Activated naive CD4-positive, alpha-beta T cell treated with anti-CD3 and anti-CD28 coated beads, Interleukin-2, amount 10 ng/mL, durations not matched to agents 7 days and 5 days (primary cell): Measurements from ENCODE around the gene ERVW-1.
"Not testable (repeated sequence)": the region's sequence is repeated elsewhere in the genome, so short reads cannot be mapped to it uniquely, and the experiment has no call there.

ENCODE experiments used
- CTCF ChIA-PET: fragments of 350-600 bp; sonication (Branson Sonifier 250); formaldehyde crosslinking; loops from one replicate; lab custom pipeline; 2021; ENCODE audit warnings: antibody characterized with exemption; lab: Charles Lee
- DNase-seq: peaks from one replicate; pipeline ENCODE4 v3.0.0-alpha.2; 2020
- H3K27ac Mint-ChIP-seq: one replicate; pipeline ENCODE4 v1.8.0; 2021; ENCODE audit warnings: mild to moderate bottlenecking, moderate library complexity, mixed read lengths
- H3K27me3 Mint-ChIP-seq: one replicate; pipeline ENCODE4 v1.8.0; 2021; ENCODE audit warnings: mild to moderate bottlenecking, mixed read lengths
- H3K36me3 Mint-ChIP-seq: one replicate; pipeline ENCODE4 v1.8.0; 2021; ENCODE audit warnings: mixed read lengths
- H3K4me1 Mint-ChIP-seq: one replicate; pipeline ENCODE4 v1.8.0; 2021; ENCODE audit warnings: mixed read lengths
- H3K4me3 Mint-ChIP-seq: one replicate; pipeline ENCODE4 v1.8.0; 2021; ENCODE audit warnings: mild to moderate bottlenecking, moderate library complexity, mixed read lengths
- H3K9me3 Mint-ChIP-seq: one replicate; pipeline ENCODE4 v1.8.0; 2021; ENCODE audit warnings: mixed read lengths

The ERVW-1 gene

GRCh38 chr7:92460109-92460508, 17.6 kb downstream of the ERVW-1 start:
- no peaks in the 10 kb centered on the region for H3K27me3 Mint-ChIP-seq
- no peak for DNase-seq
- no peak overlapping the region for H3K27ac Mint-ChIP-seq
- H3K9me3 Mint-ChIP-seq, result no peaks in the 10 kb centered on the region
- CTCF ChIA-PET, result interaction anchor here (0.6 to 3.1 kb wide), 6 partner anchors 10 to 629 kb away, joined by 3 to 11 read pairs (median 4); partner anchors contain the start of gene GATAD1
- H3K4me3 Mint-ChIP-seq, result no peak overlapping the region
- peaks cover 8% of the 10 kb centered on the region for H3K36me3 Mint-ChIP-seq
- H3K4me1 Mint-ChIP-seq, result no peaks in the 10 kb centered on the region

DNA sequence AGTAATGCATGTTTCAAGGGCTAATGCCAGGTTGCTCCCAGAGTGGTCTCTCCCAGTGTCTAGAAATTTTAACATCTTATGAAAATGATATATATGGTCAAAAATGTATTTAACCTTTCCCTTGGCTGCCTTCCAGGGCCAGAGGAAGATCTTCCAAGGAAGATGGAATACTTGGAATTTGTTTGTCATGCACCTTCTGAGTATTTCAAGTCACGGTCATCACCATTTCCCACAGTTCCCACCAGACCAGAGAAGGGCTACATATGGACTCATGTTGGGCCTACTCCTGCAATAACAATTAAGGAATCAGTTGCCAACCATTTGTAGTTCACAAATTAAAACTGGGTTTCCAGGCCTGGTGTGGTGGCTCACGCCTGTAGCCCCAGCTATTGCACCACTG, 21.5 kb downstream of the ERVW-1 start:
- H3K4me3 Mint-ChIP-seq, result no peak overlapping the region
- no peaks in the 10 kb centered on the region for H3K9me3 Mint-ChIP-seq
- H3K27me3 Mint-ChIP-seq, result no peaks in the 10 kb centered on the region
- no peak for DNase-seq
- peaks cover 14% of the 10 kb centered on the region for H3K36me3 Mint-ChIP-seq
- no peaks in the 10 kb centered on the region for H3K4me1 Mint-ChIP-seq
- H3K27ac Mint-ChIP-seq, result no peak overlapping the region
- CTCF ChIA-PET, result no interaction called here

DNA sequence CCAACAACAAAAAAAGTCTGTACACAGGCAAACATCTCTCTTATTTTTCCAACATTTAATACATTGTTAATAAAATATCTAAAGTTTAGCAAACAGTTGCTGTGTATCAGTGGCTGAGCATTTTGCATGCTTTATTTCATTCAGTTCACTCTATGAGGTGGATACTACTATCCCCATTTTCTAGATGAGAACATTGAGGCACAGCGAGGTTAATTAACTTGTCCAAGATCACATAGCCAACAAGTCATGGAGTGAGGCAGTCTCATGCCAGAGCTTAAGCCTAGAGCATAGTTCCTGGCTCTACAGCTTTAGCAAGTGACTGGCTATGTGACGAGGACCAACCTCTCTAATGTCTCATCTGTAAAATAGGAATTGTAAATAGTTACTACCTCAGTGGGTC, 26.1 kb downstream of the ERVW-1 start:
- DNase-seq, result no peak
- Mint-ChIP-seq H3K36me3 (peaks cover 23% of the 10 kb centered on the region), H3K9me3 (no peaks in the 10 kb centered on the region), H3K27ac (no peak overlapping the region), H3K27me3 (no peaks in the 10 kb centered on the region), H3K4me1 (peaks cover 12% of the 10 kb centered on the region), H3K4me3 (no peak overlapping the region)
- CTCF ChIA-PET, result interaction anchor here (1.0 to 1.6 kb wide), 2 partner anchors 10 to 28 kb away, joined by 3 to 5 read pairs; no protein-coding TSS in a partner anchor

GRCh38 chr7:92448205-92448747, 29.5 kb downstream of the ERVW-1 start:
- CTCF ChIA-PET, result interaction anchor here (0.8 to 4.3 kb wide), 10 partner anchors 13 to 619 kb away, joined by 3 to 63 read pairs (median 4); partner anchors contain the start of genes AKAP9, ANKIB1, KRIT1 and MTERF1
- H3K36me3 Mint-ChIP-seq, result peaks cover 10% of the 10 kb centered on the region
- H3K4me1 Mint-ChIP-seq, result peaks cover 16% of the 10 kb centered on the region
- DNase-seq, result peak; percentile 75
- no peaks in the 10 kb centered on the region for H3K9me3 Mint-ChIP-seq
- peak overlapping the region; percentile 84 for H3K27ac Mint-ChIP-seq
- peak overlapping the region; percentile 82 for H3K4me3 Mint-ChIP-seq
- no peaks in the 10 kb centered on the region for H3K27me3 Mint-ChIP-seq

- H3K4me1 Mint-ChIP-seq, result peaks cover 16% of the 10 kb centered on the region
- peak within 1 kb of the TSS; percentile 94 for H3K27ac Mint-ChIP-seq
- DNase-seq, result peak; percentile 85
- H3K27me3 Mint-ChIP-seq, result no peaks in the 10 kb centered on the region
- H3K9me3 Mint-ChIP-seq, result no peaks in the 10 kb centered on the region
- CTCF ChIA-PET, result interaction anchor here (0.7 to 4.3 kb wide), 18 partner anchors 9 to 618 kb away, joined by 3 to 63 read pairs (median 4); partner anchors contain the start of genes AKAP9, ANKIB1, CYP51A1 and KRIT1
- peaks cover 10% of the 10 kb centered on the region for H3K36me3 Mint-ChIP-seq
- H3K4me3 Mint-ChIP-seq, result peak within 1 kb of the TSS; percentile 83
Observed at GRCh38 chr7:92447345-92448204, 30.2 kb downstream of the ERVW-1 start, which contains the start of gene GATAD1. Gene GATAD1 (plus strand): TSS chr7:92447482. CDS start chr7:92447730, 248 bp downstream.

GRCh38 chr7:92446869-92447344, 30.8 kb downstream of the ERVW-1 start:
- H3K4me1 Mint-ChIP-seq, result peaks cover 16% of the 10 kb centered on the region
- H3K27ac Mint-ChIP-seq, result peak overlapping the region; percentile 94
- no peaks in the 10 kb centered on the region for H3K9me3 Mint-ChIP-seq
- DNase-seq, result no peak
- CTCF ChIA-PET, result interaction anchor here (0.7 to 4.3 kb wide), 18 partner anchors 9 to 617 kb away, joined by 3 to 63 read pairs (median 4); partner anchors contain the start of genes AKAP9, ANKIB1, CYP51A1 and KRIT1
- peaks cover 10% of the 10 kb centered on the region for H3K36me3 Mint-ChIP-seq
- H3K27me3 Mint-ChIP-seq, result no peaks in the 10 kb centered on the region
- H3K4me3 Mint-ChIP-seq, result peak overlapping the region; percentile 83

DNA sequence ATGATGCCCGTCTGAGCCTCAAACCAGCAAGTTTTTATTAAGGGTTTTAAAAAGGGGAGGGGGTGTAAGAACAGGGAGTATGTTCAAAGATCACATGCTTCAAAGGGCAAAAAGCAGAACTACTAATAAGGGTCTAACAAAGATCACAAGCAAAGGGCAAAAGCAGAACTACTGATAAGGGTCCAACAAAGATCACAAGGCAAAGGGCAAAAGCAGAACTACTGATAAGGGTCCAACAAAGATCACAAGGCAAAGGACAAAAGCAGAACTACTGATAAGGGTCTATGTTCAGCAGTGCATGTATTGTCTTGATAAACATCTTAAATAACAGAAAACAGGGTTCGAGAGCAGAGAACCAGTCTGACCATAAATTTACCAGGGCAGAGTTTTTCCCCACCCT, 35.0 kb downstream of the ERVW-1 start:
- CTCF ChIA-PET, H3K27ac Mint-ChIP-seq, H3K4me3 Mint-ChIP-seq, H3K4me1 Mint-ChIP-seq, DNase-seq, H3K27me3 Mint-ChIP-seq, H3K9me3 Mint-ChIP-seq, H3K36me3 Mint-ChIP-seq: not testable (repeated sequence)

- CTCF ChIA-PET, result interaction anchor here (1.3 kb wide), 1 partner anchor 9 kb away, joined by 4 read pairs; the partner anchor contains the start of gene GATAD1
- no peak for DNase-seq
- Mint-ChIP-seq H3K4me1 (no peaks in the 10 kb centered on the region), H3K27me3 (peaks cover 4% of the 10 kb centered on the region), H3K27ac (no peak overlapping the region), H3K4me3 (no peak overlapping the region), H3K36me3 (no peaks in the 10 kb centered on the region), H3K9me3 (no peaks in the 10 kb centered on the region)
Observed at GRCh38 chr7:92437956-92438491, 39.7 kb downstream of the ERVW-1 start.

GRCh38 chr7:92436612-92437445, 40.9 kb downstream of the ERVW-1 start:
- Mint-ChIP-seq H3K4me1 (no peaks in the 10 kb centered on the region), H3K4me3 (no peak overlapping the region), H3K27me3 (peaks cover 4% of the 10 kb centered on the region), H3K27ac (no peak overlapping the region), H3K9me3 (no peaks in the 10 kb centered on the region), H3K36me3 (no peaks in the 10 kb centered on the region)
- CTCF ChIA-PET, result no interaction called here
- no peak for DNase-seq

GRCh38 chr7:92435542-92435941, 42.2 kb downstream of the ERVW-1 start:
- CTCF ChIA-PET, result no interaction called here
- Mint-ChIP-seq H3K4me3 (no peak overlapping the region), H3K4me1 (no peaks in the 10 kb centered on the region), H3K27me3 (peaks cover 4% of the 10 kb centered on the region), H3K27ac (no peak overlapping the region), H3K36me3 (no peaks in the 10 kb centered on the region), H3K9me3 (no peaks in the 10 kb centered on the region)
- DNase-seq, result no peak

DNA sequence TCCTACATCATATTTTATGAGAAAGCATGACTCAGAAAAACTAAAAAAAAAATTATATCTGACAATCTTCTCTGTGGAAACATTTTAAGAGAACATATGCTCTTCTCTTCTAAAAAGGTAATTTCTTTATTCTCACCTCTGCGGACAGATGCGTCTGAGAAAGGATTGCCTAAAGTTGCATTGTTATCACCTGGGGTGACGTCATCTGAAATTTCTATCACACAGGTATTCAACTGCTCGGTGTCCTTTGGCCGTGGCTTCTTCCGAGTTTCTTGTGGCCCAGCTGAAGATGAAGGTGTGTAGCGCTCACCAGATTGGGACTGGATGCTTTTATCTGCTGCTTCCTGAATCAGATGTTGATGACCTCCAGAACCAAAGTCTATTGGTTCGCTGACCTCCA, 44.7 kb downstream of the ERVW-1 start:
- Mint-ChIP-seq H3K27ac (no peak overlapping the region), H3K4me1 (peaks cover 5% of the 10 kb centered on the region), H3K27me3 (peaks cover 7% of the 10 kb centered on the region), H3K9me3 (no peaks in the 10 kb centered on the region), H3K36me3 (no peaks in the 10 kb centered on the region), H3K4me3 (no peak overlapping the region)
- CTCF ChIA-PET, result no interaction called here
- no peak for DNase-seq

DNA sequence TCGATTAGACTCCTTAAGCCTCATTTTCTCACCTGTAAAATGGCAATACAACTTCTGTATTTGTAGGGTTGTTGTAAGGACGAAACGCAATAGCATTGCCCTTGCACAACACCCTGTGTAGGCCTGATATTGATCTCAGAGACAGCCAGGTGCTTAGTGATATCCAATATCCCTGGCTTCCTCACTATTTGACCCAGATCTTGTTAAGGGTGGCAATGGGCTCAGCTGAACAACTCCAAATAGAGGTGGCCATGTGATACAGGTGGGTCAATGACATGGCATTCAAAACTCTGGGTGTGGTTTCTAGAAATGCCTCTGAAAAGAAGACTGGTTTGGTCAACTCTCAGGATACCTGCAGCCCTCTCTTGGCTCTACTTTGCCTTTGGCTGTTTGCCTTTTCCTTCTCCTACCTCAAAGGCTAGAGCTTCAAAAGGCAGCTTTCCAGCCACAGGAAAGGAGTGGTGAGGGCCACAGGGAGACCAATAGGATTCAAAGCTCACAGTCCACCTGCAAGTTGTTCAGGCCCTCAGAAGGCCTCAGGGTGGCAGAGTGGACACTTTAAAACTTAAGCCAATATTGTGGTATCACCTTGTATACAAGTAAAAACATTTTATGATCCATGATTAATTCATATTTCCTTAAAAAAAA, 45.3 kb downstream of the ERVW-1 start:
- no peak overlapping the region for H3K27ac Mint-ChIP-seq
- H3K36me3 Mint-ChIP-seq, result no peaks in the 10 kb centered on the region
- CTCF ChIA-PET, result no interaction called here
- DNase-seq, result no peak
- peaks cover 4% of the 10 kb centered on the region for H3K27me3 Mint-ChIP-seq
- H3K4me1 Mint-ChIP-seq, result peaks cover 5% of the 10 kb centered on the region
- no peak overlapping the region for H3K4me3 Mint-ChIP-seq
- no peaks in the 10 kb centered on the region for H3K9me3 Mint-ChIP-seq

GRCh38 chr7:92427193-92427592, 50.6 kb downstream of the ERVW-1 start:
- H3K4me3 Mint-ChIP-seq, result no peak overlapping the region
- H3K4me1 Mint-ChIP-seq, result peaks cover 20% of the 10 kb centered on the region
- no peaks in the 10 kb centered on the region for H3K9me3 Mint-ChIP-seq
- peaks cover 25% of the 10 kb centered on the region for H3K27me3 Mint-ChIP-seq
- DNase-seq, result no peak
- no peak overlapping the region for H3K27ac Mint-ChIP-seq
- H3K36me3 Mint-ChIP-seq, result no peaks in the 10 kb centered on the region
- CTCF ChIA-PET, result interaction anchor here (4.7 kb wide), 1 partner anchor 19 kb away, joined by 63 read pairs; the partner anchor contains the start of gene GATAD1
